ENCODE results near the gene GPC4.

The GPC4 gene

GRCh38 chrX:133414406-133415275, 648 bp downstream of the GPC4 start:
- H3F3A ChIP-seq (ENCODE audit: insufficient read depth, low read length), result no peaks in the 10 kb centered on the region
- no peaks in the 10 kb centered on the region for H3K27me3 ChIP-seq (ENCODE audit: insufficient read depth, low read length)
- TF ChIP-seq EZH2 (IDR thresholded peaks at IDR 0.05; ENCODE audit: borderline replicate concordance, low read length), result no peak
- TF ChIP-seq, protein P1, sequence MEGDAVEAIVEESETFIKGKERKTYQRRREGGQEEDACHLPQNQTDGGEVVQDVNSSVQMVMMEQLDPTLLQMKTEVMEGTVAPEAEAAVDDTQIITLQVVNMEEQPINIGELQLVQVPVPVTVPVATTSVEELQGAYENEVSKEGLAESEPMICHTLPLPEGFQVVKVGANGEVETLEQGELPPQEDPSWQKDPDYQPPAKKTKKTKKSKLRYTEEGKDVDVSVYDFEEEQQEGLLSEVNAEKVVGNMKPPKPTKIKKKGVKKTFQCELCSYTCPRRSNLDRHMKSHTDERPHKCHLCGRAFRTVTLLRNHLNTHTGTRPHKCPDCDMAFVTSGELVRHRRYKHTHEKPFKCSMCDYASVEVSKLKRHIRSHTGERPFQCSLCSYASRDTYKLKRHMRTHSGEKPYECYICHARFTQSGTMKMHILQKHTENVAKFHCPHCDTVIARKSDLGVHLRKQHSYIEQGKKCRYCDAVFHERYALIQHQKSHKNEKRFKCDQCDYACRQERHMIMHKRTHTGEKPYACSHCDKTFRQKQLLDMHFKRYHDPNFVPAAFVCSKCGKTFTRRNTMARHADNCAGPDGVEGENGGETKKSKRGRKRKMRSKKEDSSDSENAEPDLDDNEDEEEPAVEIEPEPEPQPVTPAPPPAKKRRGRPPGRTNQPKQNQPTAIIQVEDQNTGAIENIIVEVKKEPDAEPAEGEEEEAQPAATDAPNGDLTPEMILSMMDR (IDR thresholded peaks at IDR 0.05; ENCODE audit: low read length), result no peak
- no peak overlapping the region for H2AFZ ChIP-seq (ENCODE audit: low read length)
- peak overlapping the region; percentile 42; the same call in 1 of the 2 replicates for H3K4me2 ChIP-seq (ENCODE audit: low read length)
- no peaks in the 10 kb centered on the region for H3K36me3 ChIP-seq (ENCODE audit: insufficient read depth, low read length)
- H3K79me2 ChIP-seq (ENCODE audit: insufficient read depth, low read length), result no peaks in the 10 kb centered on the region
- H3K4me1 ChIP-seq (ENCODE audit: insufficient read depth, low read length, severe bottlenecking), result no peaks in the 10 kb centered on the region
- H3K9me2 ChIP-seq (ENCODE audit: low read depth, low read length), result no peaks in the 10 kb centered on the region
- H3K9me3 ChIP-seq (ENCODE audit: low read length), result no peaks in the 10 kb centered on the region
- no peak overlapping the region for H3K9ac ChIP-seq (ENCODE audit: low read length)
- peak overlapping the region; percentile 37 for H3K4me3 ChIP-seq (ENCODE audit: low read depth, low read length, poor library complexity, severe bottlenecking)
- H3K27ac ChIP-seq (ENCODE audit: low read depth, low read length, poor library complexity, severe bottlenecking), result no peak overlapping the region
- no peaks in the 10 kb centered on the region for H4K20me1 ChIP-seq (ENCODE audit: insufficient read depth, low read length)

DNA sequence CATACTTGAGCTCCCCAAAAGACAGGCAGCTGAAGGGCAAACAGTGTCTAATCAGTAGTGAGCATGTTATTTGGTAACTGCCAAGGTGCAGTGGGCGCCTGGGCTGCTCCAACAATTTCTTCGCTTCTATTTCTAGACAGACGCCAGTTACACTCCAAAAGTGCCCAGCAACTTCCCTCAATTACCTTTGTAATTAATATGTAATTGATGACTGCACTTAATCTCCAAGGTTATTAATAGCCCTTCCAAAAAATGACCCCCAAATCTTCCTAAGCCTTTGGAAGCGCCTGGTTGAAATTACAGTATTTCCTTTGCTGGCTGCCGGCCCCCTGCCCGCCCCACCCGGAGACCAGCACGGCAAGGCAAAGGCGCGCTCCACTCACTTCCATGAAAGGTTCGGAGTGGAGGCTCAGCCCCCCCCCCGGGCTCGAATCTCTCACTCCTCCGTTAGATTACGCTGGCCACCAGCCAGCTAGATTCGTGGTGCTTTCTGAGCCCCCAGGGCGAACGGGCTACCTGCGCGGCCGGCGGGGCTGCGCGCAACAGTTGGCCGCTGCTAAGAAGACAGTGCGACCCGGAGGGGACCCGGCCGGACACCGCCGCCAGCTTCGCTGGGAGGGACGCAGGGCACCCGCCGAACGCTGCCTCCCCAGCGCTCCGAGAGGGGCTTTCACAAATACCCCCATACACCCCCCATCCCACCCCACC, 1.9 kb downstream of the GPC4 start:
- Histone ChIP-seq H3F3A (ENCODE audit: insufficient read depth, low read length) (no peaks in the 10 kb centered on the region), H3K27me3 (ENCODE audit: insufficient read depth, low read length) (no peaks in the 10 kb centered on the region), H2AFZ (ENCODE audit: low read length) (no peak overlapping the region), H4K20me1 (ENCODE audit: insufficient read depth, low read length) (no peaks in the 10 kb centered on the region), H3K9me2 (ENCODE audit: low read depth, low read length) (no peaks in the 10 kb centered on the region), H3K79me2 (ENCODE audit: insufficient read depth, low read length) (no peaks in the 10 kb centered on the region), H3K36me3 (ENCODE audit: insufficient read depth, low read length) (no peaks in the 10 kb centered on the region), H3K27ac (ENCODE audit: low read depth, low read length, poor library complexity, severe bottlenecking) (no peak overlapping the region), H3K9me3 (ENCODE audit: low read length) (no peaks in the 10 kb centered on the region), H3K4me2 (ENCODE audit: low read length) (no peak overlapping the region; the same call in 1 of the 2 replicates), H3K9ac (ENCODE audit: low read length) (no peak overlapping the region), H3K4me3 (ENCODE audit: low read depth, low read length, poor library complexity, severe bottlenecking) (no peak overlapping the region), H3K4me1 (ENCODE audit: insufficient read depth, low read length, severe bottlenecking) (no peaks in the 10 kb centered on the region)
- TF ChIP-seq, protein P1 (IDR thresholded peaks at IDR 0.05; ENCODE audit: low read length), result no peak
- no peak for TF ChIP-seq EZH2 (IDR thresholded peaks at IDR 0.05; ENCODE audit: borderline replicate concordance, low read length)

DNA sequence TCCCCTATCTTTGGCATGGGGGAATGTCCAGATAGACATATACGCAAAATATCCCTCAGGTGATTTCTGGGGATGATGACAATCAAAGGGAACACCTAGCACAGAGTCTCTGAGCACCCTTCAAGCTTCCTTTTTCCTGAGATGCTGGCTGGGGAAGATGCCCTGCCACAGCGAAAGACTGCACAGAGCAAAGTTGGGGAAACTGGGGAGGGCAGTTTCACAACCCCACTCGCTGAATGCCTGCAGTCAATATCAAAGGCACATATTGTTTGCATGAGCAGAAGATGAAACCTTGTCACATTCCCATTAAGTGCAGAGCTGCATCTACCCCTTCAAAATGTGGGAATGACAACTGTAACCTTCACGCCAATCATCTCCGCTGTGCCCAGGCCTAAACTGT, 2.6 kb downstream of the GPC4 start:
- no peaks in the 10 kb centered on the region for H3K4me1 ChIP-seq (ENCODE audit: insufficient read depth, low read length, severe bottlenecking)
- H4K20me1 ChIP-seq (ENCODE audit: insufficient read depth, low read length), result no peaks in the 10 kb centered on the region
- H3K9me3 ChIP-seq (ENCODE audit: low read length), result no peaks in the 10 kb centered on the region
- H3K36me3 ChIP-seq (ENCODE audit: insufficient read depth, low read length), result no peaks in the 10 kb centered on the region
- no peak overlapping the region for H3K9ac ChIP-seq (ENCODE audit: low read length)
- no peaks in the 10 kb centered on the region for H3F3A ChIP-seq (ENCODE audit: insufficient read depth, low read length)
- H3K4me3 ChIP-seq (ENCODE audit: low read depth, low read length, poor library complexity, severe bottlenecking), result no peak overlapping the region
- H3K4me2 ChIP-seq (ENCODE audit: low read length), result no peak overlapping the region
- no peak overlapping the region for H2AFZ ChIP-seq (ENCODE audit: low read length)
- H3K9me2 ChIP-seq (ENCODE audit: low read depth, low read length), result no peaks in the 10 kb centered on the region
- H3K27me3 ChIP-seq (ENCODE audit: insufficient read depth, low read length), result no peaks in the 10 kb centered on the region
- TF ChIP-seq, protein P1 (IDR thresholded peaks at IDR 0.05; ENCODE audit: low read length), result no peak
- TF ChIP-seq EZH2 (IDR thresholded peaks at IDR 0.05; ENCODE audit: borderline replicate concordance, low read length), result no peak
- H3K79me2 ChIP-seq (ENCODE audit: insufficient read depth, low read length), result no peaks in the 10 kb centered on the region
- no peak overlapping the region for H3K27ac ChIP-seq (ENCODE audit: low read depth, low read length, poor library complexity, severe bottlenecking)

Data from OCI-LY1 (cell line).